Stimulated activated effector memory CD8-positive, alpha-beta T cell treated with anti-CD3 and anti-CD28 coated beads, Interleukin-12 subunit alpha, Interleukin-12 subunit beta, amount 100 ng/mL, for 72 hours (primary cell): ENCODE measurements around the gene BEST2.
"Not testable (repeated sequence)": the region's sequence is repeated elsewhere in the genome, so short reads cannot be mapped to it uniquely, and the experiment has no call there.

Source experiments
- ATAC-seq: fragments of 150-1000 bp; cut with Tn5 transposase; 2 replicates; pipeline ENCODE4 v1.10.0; 2021
- DNase-seq, 2 donors: peaks; one replicate each; pipeline ENCODE4 v3.0.0; 2021 to 2022; ENCODE audit warnings: low spot score in 2 of 2
- H3K27ac Mint-ChIP-seq: one replicate; pipeline ENCODE4 v1.8.0; 2022; ENCODE audit warnings: mild to moderate bottlenecking, mixed read lengths
- H3K36me3 Mint-ChIP-seq: one replicate; pipeline ENCODE4 v1.8.0; 2022; ENCODE audit warnings: mild to moderate bottlenecking, mixed read lengths
- H3K4me1 Mint-ChIP-seq: one replicate; pipeline ENCODE4 v1.8.0; 2022; ENCODE audit warnings: mixed read lengths
- H3K4me3 Mint-ChIP-seq: one replicate; pipeline ENCODE4 v1.8.0; 2022; ENCODE audit warnings: mild to moderate bottlenecking, mixed read lengths
- H3K9me3 Mint-ChIP-seq: one replicate; pipeline ENCODE4 v1.8.0; 2022; ENCODE audit warnings: mixed read lengths

BEST2 gene

DNA sequence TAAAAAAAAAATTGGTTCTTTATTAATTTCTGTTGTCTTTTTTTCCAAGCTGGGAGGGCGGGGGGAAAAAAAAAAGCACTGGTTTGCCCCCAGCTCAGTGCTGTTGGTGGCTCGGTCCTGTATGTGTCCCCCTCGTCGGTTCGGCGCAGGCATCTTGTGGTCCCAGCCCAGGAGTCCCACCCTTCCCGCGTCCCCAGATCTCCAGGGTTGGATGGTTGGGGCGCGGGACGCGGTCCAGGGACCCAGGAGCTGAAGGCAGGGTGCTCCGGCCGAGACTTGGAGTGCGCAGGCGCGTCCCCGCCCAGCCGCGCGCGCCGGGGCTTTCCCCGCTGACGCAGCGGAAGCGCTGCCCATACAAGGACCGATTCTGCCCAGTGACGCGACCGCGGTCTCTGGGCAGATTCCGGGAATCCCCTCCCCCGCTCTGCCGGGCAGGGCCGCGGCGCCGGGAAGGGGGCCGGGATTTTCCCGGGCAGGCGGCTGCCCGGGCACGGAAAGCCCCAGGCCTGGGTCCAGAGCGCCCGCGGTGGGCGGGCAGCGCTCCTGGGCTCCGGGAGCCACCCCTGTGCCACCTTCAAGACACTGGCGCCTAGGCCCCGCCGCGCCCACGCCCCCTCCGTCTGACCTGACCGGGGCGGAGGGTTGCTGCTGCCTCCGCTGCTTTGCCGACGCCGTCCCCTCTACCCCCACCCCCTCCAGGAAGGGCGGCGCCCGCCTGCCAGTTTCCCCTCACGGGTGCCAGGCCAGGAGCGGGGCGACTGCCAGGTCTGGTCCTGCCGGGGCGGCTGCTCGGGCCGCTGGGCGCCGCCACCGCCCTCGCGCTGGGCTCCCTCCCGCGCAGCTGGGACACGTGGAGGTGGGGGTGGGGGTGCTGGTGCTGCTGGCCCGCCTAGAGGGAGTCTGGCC is 42.0 kb downstream of the BEST2 start:
- H3K9me3 Mint-ChIP-seq: no peaks in the 10 kb centered on the region
- peak overlapping the region; percentile 98 for H3K4me3 Mint-ChIP-seq
- ATAC-seq (peak; percentile 59), DNase-seq (peak; percentile 97 to 98)
- H3K27ac Mint-ChIP-seq: peak overlapping the region; percentile 97
- peaks cover 40% of the 10 kb centered on the region for H3K4me1 Mint-ChIP-seq
- peaks cover 89% of the 10 kb centered on the region for H3K36me3 Mint-ChIP-seq

DNA sequence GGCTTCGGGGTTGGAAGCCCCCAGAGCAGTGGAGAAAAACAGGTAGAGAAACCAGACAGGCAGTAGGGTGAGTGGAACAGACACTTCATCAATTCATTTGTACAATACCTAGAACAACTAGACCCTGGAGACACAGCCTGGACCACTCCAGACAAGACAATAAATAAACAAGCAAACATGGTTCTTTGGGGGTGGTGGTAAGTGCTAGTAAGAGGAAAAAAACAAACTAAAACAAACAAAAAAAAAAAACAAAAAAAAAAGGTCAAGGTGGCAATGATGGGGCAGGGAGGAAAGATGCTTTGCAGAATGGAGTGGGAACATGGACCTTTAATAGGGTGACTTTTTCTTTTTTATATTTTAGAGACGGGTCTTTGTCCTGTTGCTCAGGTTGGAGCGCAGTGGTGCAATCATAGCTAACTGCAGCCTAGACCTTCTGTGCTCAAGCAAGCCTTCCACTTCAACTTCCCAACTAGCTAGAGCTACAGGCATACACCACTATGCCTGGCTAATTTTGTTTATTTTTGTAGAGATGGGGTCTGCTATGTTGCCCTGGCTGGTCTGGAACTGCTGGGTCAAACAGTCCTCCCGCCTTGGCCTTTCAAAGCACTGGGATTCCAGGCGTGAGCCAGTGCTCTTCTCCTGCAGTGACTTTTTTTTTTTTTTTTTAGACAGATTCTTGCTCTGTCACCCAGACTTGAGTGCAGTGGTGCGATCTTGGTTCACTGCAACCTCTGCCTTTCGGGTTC is 42.8 kb downstream of the BEST2 start:
- Mint-ChIP-seq H3K27ac (peak overlapping the region; percentile 97), H3K36me3 (peaks cover 90% of the 10 kb centered on the region), H3K9me3 (no peaks in the 10 kb centered on the region), H3K4me3 (peak overlapping the region; percentile 98), H3K4me1 (peaks cover 32% of the 10 kb centered on the region)
- DNase-seq: no peak
- no peak for ATAC-seq

DNA sequence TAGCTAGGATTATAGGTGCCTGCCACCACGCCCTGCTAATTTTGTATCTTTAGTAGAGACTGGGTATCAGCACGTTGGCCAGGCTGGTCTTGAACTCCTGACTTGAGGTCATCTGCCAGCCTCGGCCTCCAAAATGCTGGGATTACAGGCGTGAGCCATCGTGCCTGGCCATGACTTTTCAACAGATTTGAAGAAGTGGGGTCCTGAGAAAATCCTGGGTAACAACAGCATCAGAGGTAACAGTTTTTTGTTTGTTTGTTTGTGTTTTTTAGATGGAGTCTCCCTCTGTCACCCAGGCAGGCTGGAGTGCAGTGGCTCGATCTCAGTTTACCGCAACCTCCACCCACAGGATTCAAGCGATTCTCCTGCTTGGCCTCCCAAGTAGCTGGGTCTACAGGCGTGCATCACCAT is 43.4 kb downstream of the BEST2 start:
- Mint-ChIP-seq H3K27ac (peak overlapping the region; percentile 97), H3K36me3 (peaks cover 89% of the 10 kb centered on the region), H3K4me1 (peaks cover 32% of the 10 kb centered on the region), H3K4me3 (peak overlapping the region; percentile 98), H3K9me3 (no peaks in the 10 kb centered on the region)
- DNase-seq (no peak), ATAC-seq (no peak)

DNA sequence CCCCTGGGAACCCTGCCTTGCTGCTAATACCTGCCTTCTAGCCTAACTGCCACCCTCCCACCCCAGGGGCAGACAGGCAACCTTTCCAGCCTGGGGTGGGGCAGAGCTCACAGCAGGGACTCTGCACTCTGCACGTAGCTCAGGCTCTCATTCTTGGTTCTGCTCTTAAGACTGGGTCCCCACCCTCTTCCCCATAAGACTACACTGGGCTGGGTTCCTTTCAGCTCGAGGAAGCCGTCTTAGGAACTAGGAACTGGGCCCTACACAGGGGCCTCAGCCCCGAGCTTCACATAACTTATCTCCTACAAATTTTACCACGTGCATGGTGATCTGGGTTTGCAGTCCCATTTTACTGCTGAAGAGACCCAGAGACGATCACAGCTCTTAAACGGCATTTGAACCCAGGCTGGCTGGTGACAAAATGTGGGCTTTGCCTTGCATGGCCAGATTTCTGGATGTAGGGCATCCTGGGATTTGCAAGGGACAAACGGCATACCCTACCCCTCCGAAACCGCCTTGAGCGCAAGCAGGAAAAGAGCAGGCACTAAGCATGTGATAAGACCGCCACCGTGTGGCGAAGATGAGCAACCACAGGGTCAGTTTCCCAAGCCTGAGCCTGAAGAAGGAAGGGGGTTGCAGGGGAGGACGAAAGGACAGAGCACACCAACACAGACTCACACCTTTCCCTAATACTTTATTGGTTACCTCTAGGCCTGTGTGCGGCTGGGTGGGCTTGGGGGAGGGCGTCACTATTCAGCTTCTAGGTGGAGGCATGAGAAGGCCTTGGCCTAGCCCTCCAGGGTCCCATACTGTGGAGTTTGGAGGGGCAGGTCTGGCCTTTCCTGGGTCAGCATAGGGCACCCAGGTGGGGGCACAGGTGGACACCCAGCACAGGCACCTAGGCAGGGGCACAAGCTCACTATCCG is 44.8 kb downstream of the BEST2 start:
- Mint-ChIP-seq H3K9me3 (no peaks in the 10 kb centered on the region), H3K36me3 (peaks cover 85% of the 10 kb centered on the region), H3K4me3 (peak overlapping the region; percentile 98), H3K4me1 (peaks cover 30% of the 10 kb centered on the region), H3K27ac (peak overlapping the region; percentile 83)
- ATAC-seq (no peak), DNase-seq (peak; percentile 67 to 89)

DNA sequence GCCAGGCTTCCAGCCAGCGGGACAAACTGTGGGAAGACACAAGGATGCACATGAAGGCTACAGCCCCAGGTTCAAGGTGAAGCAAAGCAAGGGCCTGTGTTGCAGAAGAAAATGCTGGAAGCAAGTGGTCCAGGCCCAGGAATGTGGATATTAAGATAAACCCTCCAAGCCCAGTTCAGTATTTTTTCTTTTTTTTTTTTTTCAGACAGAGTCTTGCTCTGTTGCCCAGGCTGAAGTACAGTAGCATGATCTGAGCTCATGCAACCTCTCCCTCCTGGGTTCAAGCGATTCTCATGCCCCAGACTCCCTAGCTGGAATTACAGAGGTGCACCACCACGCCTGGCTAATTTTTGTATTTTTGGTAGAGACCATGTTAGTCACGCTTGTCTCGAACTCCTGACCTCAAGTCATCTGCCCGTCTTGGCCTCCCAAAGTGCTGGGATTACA is 45.6 kb downstream of the BEST2 start:
- Mint-ChIP-seq H3K9me3 (no peaks in the 10 kb centered on the region), H3K4me1 (peaks cover 33% of the 10 kb centered on the region), H3K27ac (no peak overlapping the region), H3K36me3 (peaks cover 80% of the 10 kb centered on the region), H3K4me3 (no peak overlapping the region)
- ATAC-seq (no peak), DNase-seq (no peak)

DNA sequence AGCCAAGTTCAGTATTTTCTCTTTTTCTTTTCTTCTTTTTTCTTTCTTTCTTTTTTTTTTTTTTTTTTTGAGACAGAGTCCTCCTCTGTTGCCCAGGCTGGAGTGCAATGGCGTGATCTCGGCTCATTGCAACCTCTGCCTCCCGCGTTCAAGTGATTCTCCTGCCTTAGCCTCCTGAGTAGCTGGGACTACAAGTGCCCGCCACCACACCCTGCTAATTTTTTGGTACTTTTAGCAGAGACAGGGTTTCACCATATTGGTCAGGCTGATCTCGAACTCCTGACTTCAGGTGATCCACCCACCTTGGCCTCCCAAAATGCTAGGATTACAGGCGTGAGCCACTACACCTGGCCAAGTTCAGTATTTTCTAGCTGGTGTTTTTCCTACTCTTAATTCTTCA is 46.0 kb downstream of the BEST2 start:
- Mint-ChIP-seq H3K36me3 (peaks cover 76% of the 10 kb centered on the region), H3K4me1 (peaks cover 38% of the 10 kb centered on the region)
- ATAC-seq, H3K4me3 Mint-ChIP-seq, H3K9me3 Mint-ChIP-seq, H3K27ac Mint-ChIP-seq, DNase-seq: not testable (repeated sequence)

DNA sequence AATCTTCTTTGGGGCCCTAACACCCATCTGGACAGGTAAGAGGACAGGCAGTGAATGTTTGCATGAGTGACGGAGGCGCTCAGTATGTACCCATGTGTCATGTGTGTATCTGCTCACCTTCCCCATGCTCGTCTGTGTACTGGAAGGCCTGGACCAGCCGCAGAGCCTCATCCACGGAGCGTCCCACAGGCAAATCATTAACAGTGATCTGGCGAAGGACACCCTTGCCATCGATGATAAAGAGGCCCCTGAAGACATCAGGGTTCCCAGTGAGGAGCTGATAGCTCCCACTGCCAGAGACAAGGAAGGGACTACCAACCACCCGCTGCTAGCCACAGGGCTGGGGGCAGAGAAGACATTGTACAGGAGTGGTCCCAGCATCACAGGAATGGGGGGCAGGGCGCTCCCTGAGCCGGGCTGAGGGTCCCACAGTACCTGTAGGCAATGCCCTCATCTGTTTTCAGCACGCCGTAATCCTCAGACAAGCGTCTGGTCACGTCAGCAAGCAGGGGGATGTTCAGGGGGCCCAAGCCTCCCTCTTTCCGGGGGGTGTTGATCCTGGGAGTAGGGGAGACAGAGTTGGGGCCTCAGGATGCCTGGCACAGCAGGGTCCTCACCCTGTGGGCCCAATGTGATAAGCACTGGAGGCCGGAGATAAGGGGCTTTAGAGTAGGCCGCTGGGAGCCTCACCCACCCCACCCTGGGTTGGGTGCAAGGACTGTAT is 48.3 kb downstream of the BEST2 start:
- Mint-ChIP-seq H3K4me3 (peak overlapping the region; percentile 86), H3K9me3 (no peaks in the 10 kb centered on the region), H3K36me3 (peaks cover 59% of the 10 kb centered on the region), H3K4me1 (peaks cover 29% of the 10 kb centered on the region), H3K27ac (no peak overlapping the region)
- ATAC-seq (no peak), DNase-seq (no peak)

DNA sequence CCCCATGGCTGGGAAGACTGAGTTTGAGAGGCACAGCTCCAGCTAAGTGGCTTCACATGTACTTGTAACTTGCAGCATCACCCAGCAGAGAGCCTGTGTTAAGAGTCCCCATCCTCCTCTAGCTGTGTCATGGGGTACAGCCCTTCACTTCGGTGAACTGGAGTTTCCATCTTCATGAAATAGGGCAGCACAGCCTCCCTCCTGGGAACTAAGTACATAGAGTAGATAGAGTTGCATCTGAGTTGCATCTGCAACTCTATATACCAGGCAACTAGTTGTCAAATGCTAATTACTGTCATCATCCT is 48.8 kb downstream of the BEST2 start:
- ATAC-seq: no peak
- Mint-ChIP-seq H3K9me3 (no peaks in the 10 kb centered on the region), H3K4me3 (peak overlapping the region; percentile 86), H3K4me1 (peaks cover 29% of the 10 kb centered on the region), H3K36me3 (peaks cover 55% of the 10 kb centered on the region), H3K27ac (peak overlapping the region; percentile 88)
- no peak for DNase-seq

DNA sequence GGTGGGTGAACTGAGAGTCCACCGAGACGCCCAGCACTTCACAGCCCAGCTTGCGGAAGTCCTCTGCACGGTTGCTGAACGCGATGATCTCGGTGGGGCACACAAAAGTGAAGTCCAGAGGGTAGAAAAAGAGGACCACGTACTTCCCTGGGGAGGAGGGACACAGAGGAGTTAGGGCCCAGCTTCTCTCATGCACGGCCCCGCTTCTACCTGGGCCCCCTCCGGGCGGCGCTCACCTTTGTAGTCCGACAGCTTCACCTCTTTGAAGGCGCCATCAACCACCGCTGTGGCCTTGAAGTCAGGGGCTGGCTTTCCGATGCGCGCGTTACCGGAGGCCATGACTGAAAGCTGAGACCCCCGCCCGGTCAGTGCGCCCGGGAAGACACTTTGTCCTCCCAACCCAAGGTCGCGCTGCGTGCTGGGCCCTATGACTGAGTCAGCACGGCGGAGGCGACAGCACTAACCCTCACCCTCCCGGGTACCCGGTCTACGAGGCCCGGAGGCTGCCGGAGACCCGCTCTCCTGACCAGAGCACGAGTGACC is 49.4 kb downstream of the BEST2 start:
- H3K4me1 Mint-ChIP-seq: peaks cover 25% of the 10 kb centered on the region
- ATAC-seq: peak; percentile 57
- peak overlapping the region; percentile 86 for H3K4me3 Mint-ChIP-seq
- no peak for DNase-seq
- H3K36me3 Mint-ChIP-seq: peaks cover 52% of the 10 kb centered on the region
- H3K9me3 Mint-ChIP-seq: no peaks in the 10 kb centered on the region
- H3K27ac Mint-ChIP-seq: peak overlapping the region; percentile 88

DNA sequence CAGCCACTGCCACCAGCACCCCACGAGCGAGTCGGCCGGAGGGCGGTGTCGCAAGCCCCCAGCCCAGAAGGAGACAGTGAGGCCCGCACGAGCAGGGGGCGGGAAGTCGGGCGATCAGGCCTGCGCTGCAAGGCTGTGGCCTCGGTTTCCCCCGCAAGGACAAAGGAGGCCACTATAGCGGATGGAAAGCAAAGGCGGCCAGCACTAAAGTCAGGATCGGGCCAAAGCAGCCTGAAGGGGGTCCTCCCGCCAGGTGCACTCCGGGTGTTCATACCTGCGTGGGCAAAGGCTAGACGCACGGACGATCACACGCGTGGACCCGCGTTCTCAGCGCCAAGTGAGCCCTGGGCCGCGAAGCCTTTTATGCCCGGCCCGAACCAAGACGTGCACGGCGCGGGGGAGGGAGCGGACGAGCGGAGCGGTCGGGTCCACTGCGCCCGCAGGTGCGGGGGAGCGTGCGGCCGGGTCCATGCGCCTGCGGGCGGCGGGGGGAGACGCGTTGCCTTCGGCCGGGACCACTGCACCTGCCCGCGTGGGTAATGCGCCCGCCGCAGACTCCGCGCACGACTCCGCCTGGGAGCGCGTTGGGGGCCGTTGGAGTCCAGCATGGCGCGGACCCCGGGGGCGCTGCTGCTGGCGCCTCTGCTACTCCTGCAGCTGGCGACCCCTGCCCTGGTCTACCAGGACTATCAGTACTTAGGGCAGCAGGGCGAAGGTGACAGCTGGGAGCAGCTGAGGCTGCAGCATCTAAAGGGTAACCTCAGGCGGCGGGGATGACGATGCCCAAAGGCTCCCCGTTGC is 50.1 kb downstream of the BEST2 start, which contains the start of the genes PRDX2 and THSD8:
PRDX2 (minus strand) TSS at position 335 of the 801 bp plus-strand sequence. CDS start 539 bp downstream, outside the sequence.
THSD8 (plus strand) TSS at position 604 of the 801 bp plus-strand sequence; CDS start at position 607, 3 bp downstream.
- peaks cover 49% of the 10 kb centered on the region for H3K36me3 Mint-ChIP-seq
- H3K4me1 Mint-ChIP-seq: peaks cover 25% of the 10 kb centered on the region
- ATAC-seq: peak; percentile 78
- DNase-seq: peak; percentile 68 to 88
- H3K27ac Mint-ChIP-seq: peak within 1 kb of the TSS; percentile 88
- no peaks in the 10 kb centered on the region for H3K9me3 Mint-ChIP-seq
- H3K4me3 Mint-ChIP-seq: peak within 1 kb of the TSS; percentile 86

DNA sequence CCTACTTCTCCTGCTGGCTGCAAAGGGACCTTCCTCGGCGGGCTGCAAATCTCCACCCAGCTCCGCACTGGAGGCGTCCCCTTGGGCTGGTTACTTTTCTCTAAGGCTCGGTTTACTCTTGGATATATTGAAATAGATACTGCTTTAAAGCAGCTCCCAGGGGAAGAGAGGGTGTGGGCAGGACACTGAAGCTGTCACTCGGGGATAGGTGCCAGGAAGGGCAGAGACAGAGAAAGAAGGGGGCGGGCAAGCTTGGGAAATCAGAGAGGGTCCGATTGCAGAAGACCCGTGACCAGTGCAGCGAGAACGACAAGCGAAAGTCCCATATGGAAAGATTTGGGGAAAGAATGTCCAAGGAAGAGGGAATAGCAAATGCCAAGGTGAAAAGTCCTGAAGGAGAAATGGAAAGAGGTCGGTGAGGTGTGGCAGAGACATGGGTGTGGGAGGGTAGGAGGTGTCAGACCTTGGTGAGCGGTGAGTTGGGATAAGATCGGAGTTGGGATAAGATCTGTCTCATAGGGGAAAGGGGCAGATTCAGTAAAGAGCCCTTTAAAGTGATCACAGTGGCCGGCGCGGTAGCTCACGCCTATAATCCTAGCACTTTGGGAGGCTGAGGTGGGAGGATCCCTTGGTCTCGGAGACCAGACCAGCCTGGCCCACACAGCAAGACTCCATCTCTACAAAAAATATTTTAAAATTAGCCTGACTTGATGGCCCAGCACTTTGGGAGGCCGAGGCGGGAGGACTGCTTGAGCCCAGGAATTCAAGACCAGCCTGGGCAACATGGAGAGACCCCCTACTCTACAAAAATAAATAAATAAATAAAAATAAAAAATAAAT is 50.9 kb downstream of the BEST2 start:
- peaks cover 52% of the 10 kb centered on the region for H3K36me3 Mint-ChIP-seq
- ATAC-seq (no peak), DNase-seq (no peak)
- H3K4me3 Mint-ChIP-seq: peak overlapping the region; percentile 86
- H3K9me3 Mint-ChIP-seq: no peaks in the 10 kb centered on the region
- H3K27ac Mint-ChIP-seq: no peak overlapping the region
- peaks cover 30% of the 10 kb centered on the region for H3K4me1 Mint-ChIP-seq

DNA sequence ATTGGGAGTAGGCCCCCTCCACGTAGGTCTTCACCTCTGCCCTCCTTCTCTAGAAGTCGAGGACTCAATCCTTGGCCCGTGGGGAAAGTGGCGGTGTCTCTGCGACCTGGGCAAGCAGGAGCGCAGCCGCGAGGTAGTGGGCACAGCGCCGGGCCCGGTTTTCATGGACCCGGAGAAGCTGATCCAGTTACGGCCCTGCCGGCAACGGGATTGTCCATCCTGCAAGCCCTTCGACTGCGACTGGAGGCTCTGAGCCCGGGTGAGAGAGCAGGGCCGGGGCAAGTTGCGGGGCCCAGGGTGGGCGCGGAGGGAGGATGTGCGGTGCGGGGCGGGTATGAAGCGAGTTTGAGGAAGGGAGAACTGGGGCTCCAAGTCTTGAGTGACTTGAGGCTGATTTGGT is 52.5 kb downstream of the BEST2 start:
- ATAC-seq: no peak

More for the DNA sequence above, 52.5 kb downstream of the BEST2 start:
- H3K4me1 Mint-ChIP-seq: peaks cover 35% of the 10 kb centered on the region
- DNase-seq: no peak
- peaks cover 52% of the 10 kb centered on the region for H3K36me3 Mint-ChIP-seq
- no peaks in the 10 kb centered on the region for H3K9me3 Mint-ChIP-seq
- H3K27ac Mint-ChIP-seq: no peak overlapping the region
- no peak overlapping the region for H3K4me3 Mint-ChIP-seq
